Thyroid gland (tissue), 4 donors: ENCODE results near the gene DOCK9. TPM values are rescaled to one million over a fixed set of nuclear protein-coding genes. Genes with fewer than 3 reads are reported as not detected.

ENCODE experiments used
- DNase-seq, 2 donors: peaks; one replicate each; pipeline ENCODE4 v3.0.0-alpha.2; 2019
- H3K27ac ChIP-seq, 3 donors: fragments of 200-600 bp; sonication (generic); 1 replicate in 2 of 3; 2 replicates in 1 of 3; pipeline ENCODE4 v1.5.1; 2016 to 2019; ENCODE audit warnings: mild to moderate bottlenecking in 1 of 3, moderate library complexity in 1 of 3
- H3K27me3 ChIP-seq: fragments of 200-600 bp; sonication (generic); one replicate; pipeline ENCODE4 v1.5.1; 2019
- H3K36me3 ChIP-seq, 2 donors: fragments of 200-600 bp; sonication (generic); one replicate each; pipeline ENCODE4 v1.5.1; 2016 to 2019
- H3K4me1 ChIP-seq, 2 donors: fragments of 200-600 bp; sonication (generic); one replicate each; pipeline ENCODE4 v1.5.1; 2017 to 2019
- H3K4me3 ChIP-seq, 3 donors: fragments of 200-600 bp; sonication (generic); replicated peaks in 1 of 3; 1 replicate in 2 of 3; 2 replicates in 1 of 3; pipeline ENCODE4 v1.5.1; 2016; ENCODE audit warnings: mild to moderate bottlenecking in 1 of 3
- H3K9me3 ChIP-seq: fragments of 200-600 bp; sonication (generic); one replicate; pipeline ENCODE4 v1.5.1; 2017
- POLR2A ChIP-seq, 2 donors: fragments of 450-650 bp; IDR thresholded peaks; one replicate each; pipeline ENCODE4 v1.6.1; 2017; ENCODE audit warnings: antibody characterized with exemption in 2 of 2, mild to moderate bottlenecking in 2 of 2, moderate library complexity in 1 of 2
- WGBS, 2 donors: methylation state at CpG; one replicate each; pipeline ENCODE4 v1.1.5; 2017; 5-methylcytosine and 5-hydroxymethylcytosine counted together
- intact Hi-C: fragments of 100-400 bp; cut with DNase I; formaldehyde crosslinking; loops from one replicate; pipeline ENCODE4 v1.15.1; 2023
- total RNA-seq, 4 donors: library from RNA; depleted of rRNA; stranded (reverse); fragments of >200 nt; gene quantifications; one replicate each; pipeline ENCODE4 v1.2.3, GENCODE V29; 2016
- TF ChIP-seq, protein P1 (sequence below), 6 experiments: fragments of 200-600 bp in 3 of 6; fragments of 450-650 bp in 3 of 6; sonication (generic) in 3 of 6; IDR thresholded peaks; one replicate each; pipeline ENCODE4 v1.5.1; 2016 to 2019; ENCODE audit warnings: antibody characterized with exemption in 6 of 6, mild to moderate bottlenecking in 2 of 6, inconsistent platforms in 1 of 6, moderate library complexity in 1 of 6

Gene DOCK9
- total RNA-seq, 4 donors from 2014 or later = 126 to 240 (median 160) TPM

DNA sequence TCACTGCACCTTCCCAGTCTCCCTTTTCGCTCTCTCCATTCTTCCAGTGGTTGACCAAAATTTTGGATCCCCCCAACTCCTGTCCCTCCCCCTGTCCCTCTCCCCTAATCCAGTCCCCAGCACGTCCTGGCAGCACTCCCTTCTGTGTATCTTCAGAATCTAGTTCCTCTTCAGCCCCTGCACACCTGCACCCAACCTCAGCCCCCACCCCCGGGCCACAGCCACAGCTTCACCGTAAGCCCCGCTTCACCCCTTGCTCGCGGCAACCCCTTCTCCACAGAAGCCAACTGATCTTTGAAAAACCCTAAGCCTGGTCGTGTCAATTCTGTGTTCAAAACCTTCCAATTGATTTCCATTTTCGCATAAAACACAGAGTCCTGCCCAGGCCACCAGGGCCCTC, 189.9 kb downstream of the DOCK9 start:
- Histone ChIP-seq H3K4me1 (no peaks in the 10 kb centered on the region), H3K27ac (no peak overlapping the region), H3K36me3 (no peaks in the 10 kb centered on the region), H3K27me3 (no peaks in the 10 kb centered on the region), H3K9me3 (no peaks in the 10 kb centered on the region), H3K4me3 (no peak overlapping the region)
- intact Hi-C loops = no loop called here
- DNase-seq = no peak
- TF ChIP-seq, protein P1, sequence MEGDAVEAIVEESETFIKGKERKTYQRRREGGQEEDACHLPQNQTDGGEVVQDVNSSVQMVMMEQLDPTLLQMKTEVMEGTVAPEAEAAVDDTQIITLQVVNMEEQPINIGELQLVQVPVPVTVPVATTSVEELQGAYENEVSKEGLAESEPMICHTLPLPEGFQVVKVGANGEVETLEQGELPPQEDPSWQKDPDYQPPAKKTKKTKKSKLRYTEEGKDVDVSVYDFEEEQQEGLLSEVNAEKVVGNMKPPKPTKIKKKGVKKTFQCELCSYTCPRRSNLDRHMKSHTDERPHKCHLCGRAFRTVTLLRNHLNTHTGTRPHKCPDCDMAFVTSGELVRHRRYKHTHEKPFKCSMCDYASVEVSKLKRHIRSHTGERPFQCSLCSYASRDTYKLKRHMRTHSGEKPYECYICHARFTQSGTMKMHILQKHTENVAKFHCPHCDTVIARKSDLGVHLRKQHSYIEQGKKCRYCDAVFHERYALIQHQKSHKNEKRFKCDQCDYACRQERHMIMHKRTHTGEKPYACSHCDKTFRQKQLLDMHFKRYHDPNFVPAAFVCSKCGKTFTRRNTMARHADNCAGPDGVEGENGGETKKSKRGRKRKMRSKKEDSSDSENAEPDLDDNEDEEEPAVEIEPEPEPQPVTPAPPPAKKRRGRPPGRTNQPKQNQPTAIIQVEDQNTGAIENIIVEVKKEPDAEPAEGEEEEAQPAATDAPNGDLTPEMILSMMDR (IDR thresholded peaks at IDR 0.05) = no peak
- TF ChIP-seq POLR2A (IDR thresholded peaks at IDR 0.05) = no peak
- 85 to 91% methylated on average over 9 of the region's 9 CpGs for WGBS, 2 donors

DNA sequence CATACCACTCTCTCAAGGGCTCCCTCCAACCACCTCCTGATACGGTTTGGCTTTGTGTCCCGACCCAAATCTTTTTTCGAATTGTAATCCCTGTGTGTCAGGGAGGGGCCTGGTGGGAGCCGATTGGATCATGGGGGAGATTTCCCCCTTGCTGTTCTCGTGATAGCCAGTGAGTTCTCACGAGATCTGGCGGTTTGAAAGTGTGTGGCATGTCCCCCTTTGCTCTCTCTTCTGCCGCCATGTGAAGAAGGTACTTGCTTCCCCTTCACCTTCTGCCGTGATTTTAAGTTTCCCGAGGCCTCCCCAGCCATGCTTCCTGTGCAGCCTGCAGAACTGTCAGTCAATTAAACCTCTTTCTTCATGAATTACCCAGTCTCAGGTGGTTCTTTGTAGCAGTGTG, 190.7 kb downstream of the DOCK9 start:
- Histone ChIP-seq H3K36me3 (no peaks in the 10 kb centered on the region), H3K4me3 (no peak overlapping the region), H3K27me3 (no peaks in the 10 kb centered on the region), H3K4me1 (no peaks in the 10 kb centered on the region), H3K27ac (no peak overlapping the region), H3K9me3 (no peaks in the 10 kb centered on the region)
- WGBS, 2 donors = 78 to 83% methylated on average over 10 of the region's 10 CpGs
- TF ChIP-seq, protein P1 (IDR thresholded peaks at IDR 0.05) = no peak
- TF ChIP-seq POLR2A (IDR thresholded peaks at IDR 0.05) = no peak
- no peak for DNase-seq
- intact Hi-C loops = no loop called here

DNA sequence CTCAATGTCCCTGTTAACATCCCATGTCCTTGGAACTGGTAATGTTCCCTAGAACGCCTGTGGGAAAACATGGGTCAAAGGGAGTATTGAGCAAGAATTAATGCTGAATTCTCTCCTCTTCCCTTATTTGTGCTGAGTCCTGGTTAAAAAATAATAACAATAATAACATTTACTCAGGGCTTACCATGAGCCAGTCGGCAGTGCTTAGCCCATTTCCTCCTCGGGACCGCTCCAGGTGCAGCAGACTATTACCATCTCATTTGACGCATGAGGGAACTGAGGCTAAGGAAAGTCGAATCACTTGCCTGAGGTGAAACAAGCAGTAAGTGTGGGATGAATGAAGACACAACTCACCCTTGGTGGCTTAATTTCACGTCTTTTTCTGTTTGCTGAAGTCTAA, 191.8 kb downstream of the DOCK9 start:
- DNase-seq = no peak

DNA sequence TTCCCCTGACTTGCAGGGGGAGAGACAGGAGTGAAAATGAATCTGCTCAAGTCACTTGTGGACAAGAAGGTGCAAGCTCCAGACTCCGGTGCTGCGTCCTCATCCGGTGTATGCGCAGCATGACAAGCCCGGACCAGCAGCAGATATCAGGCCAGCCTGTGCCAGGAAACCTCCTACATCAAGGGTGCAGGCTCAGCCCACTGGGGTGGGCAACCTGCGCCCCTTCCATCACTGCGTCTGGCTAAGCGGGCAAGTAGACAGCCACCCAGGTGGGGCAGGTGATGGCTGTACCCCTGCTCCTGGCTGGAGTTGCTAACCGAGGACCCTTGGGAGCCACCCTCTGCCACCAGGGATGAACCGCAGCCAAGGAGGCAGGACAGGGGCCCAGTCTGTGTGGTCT, 192.5 kb downstream of the DOCK9 start:
- Histone ChIP-seq H3K9me3 (no peaks in the 10 kb centered on the region), H3K4me3 (no peak overlapping the region), H3K27me3 (no peaks in the 10 kb centered on the region), H3K4me1 (no peaks in the 10 kb centered on the region), H3K36me3 (no peaks in the 10 kb centered on the region), H3K27ac (no peak overlapping the region)
- no peak for TF ChIP-seq POLR2A (IDR thresholded peaks at IDR 0.05)
- TF ChIP-seq, protein P1 (IDR thresholded peaks at IDR 0.05) = no peak
- DNase-seq = no peak
- 83 to 90% methylated on average over 2 to 7 of the region's 10 CpGs for WGBS, 2 donors
- intact Hi-C loops = no loop called here

More for the DNA sequence above, 191.8 kb downstream of the DOCK9 start:
- Histone ChIP-seq H3K27ac (no peak overlapping the region), H3K9me3 (no peaks in the 10 kb centered on the region), H3K4me1 (no peaks in the 10 kb centered on the region), H3K27me3 (no peaks in the 10 kb centered on the region), H3K4me3 (no peak overlapping the region), H3K36me3 (no peaks in the 10 kb centered on the region)
- intact Hi-C loops = no loop called here
- TF ChIP-seq POLR2A (IDR thresholded peaks at IDR 0.05) = no peak
- TF ChIP-seq, protein P1 (IDR thresholded peaks at IDR 0.05) = no peak
- 73 to 87% methylated on average over 7 of the region's 7 CpGs for WGBS, 2 donors

DNA sequence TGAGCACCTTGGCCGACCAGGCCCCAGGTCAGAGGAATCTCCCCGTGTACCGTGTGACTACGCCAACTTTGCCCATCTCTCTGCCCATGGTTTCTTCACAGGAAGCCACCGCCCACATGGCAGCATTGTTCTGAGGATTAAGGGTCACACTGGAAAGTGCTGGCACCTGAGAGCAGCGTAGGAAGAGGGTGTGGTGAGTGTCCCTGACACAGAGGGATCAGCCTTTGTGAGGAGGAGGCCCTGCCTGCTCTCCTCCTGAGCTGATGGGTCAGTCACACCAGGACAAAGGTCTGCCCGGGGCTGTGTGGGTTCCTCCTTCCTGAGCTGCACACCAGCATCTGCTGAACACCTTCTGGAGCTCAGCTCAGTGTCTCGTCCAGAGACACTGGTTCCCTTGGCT, 193.2 kb downstream of the DOCK9 start:
- Histone ChIP-seq H3K9me3 (no peaks in the 10 kb centered on the region), H3K36me3 (no peaks in the 10 kb centered on the region), H3K27me3 (no peaks in the 10 kb centered on the region), H3K27ac (no peak overlapping the region), H3K4me3 (no peak overlapping the region), H3K4me1 (no peaks in the 10 kb centered on the region)
- WGBS, 2 donors = 76 to 90% methylated on average over 4 to 8 of the region's 8 CpGs
- TF ChIP-seq, protein P1 (IDR thresholded peaks at IDR 0.05) = no peak
- no peak for TF ChIP-seq POLR2A (IDR thresholded peaks at IDR 0.05)
- intact Hi-C loops = no loop called here
- no peak for DNase-seq
